ENCODE data around the gene ZNF691. TPM values are rescaled to one million over a fixed set of nuclear protein-coding genes. Genes with fewer than 3 reads are reported as not detected.
"Not testable (repeated sequence)": the region's sequence is repeated elsewhere in the genome, so short reads cannot be mapped to it uniquely, and the experiment has no call there.

Gene ZNF691
- total RNA-seq, result 12.8 TPM

GRCh38 chr1:42846257-42847110 lies at the start of gene ZNF691:
TSS of gene ZNF691 (plus strand) at chr1:42846613. CDS start at chr1:42849659, 3,046 bp downstream.
- peak; percentile 99 for DNase-seq

GRCh38 chr1:42797414-42797813 lies 49.0 kb upstream of the ZNF691 start:
- no peak for DNase-seq

- DNase-seq, result no peak
Measured at GRCh38 chr1:42797979-42798378, 48.4 kb upstream of the ZNF691 start.

- DNase-seq, result peak; percentile 24
Measured at GRCh38 chr1:42801832-42802473, 44.5 kb upstream of the ZNF691 start.

GRCh38 chr1:42806171-42806570 lies 40.2 kb upstream of the ZNF691 start:
- DNase-seq, result no peak

GRCh38 chr1:42806593-42806992 lies 39.8 kb upstream of the ZNF691 start:
- no peak for DNase-seq

- peak; percentile 81 for DNase-seq
Measured at GRCh38 chr1:42807056-42807668, 39.3 kb upstream of the ZNF691 start.

- DNase-seq, result not testable (repeated sequence)
Measured at GRCh38 chr1:42814815-42815214, 31.6 kb upstream of the ZNF691 start.

GRCh38 chr1:42815941-42816584 lies 30.4 kb upstream of the ZNF691 start:
- DNase-seq, result peak; percentile 39

GRCh38 chr1:42816585-42817439 lies 29.6 kb upstream of the ZNF691 start, which contains the start of the genes ERMAP and SVBP:
TSS of gene ERMAP (plus strand) at chr1:42817122. CDS start at chr1:42830449, 13,327 bp downstream.
TSS of gene SVBP (minus strand) at chr1:42817397. CDS start at chr1:42816544, 853 bp downstream.
- DNase-seq, result peak; percentile 97

GRCh38 chr1:42817440-42817767 lies 29.0 kb upstream of the ZNF691 start:
- no peak for DNase-seq

GRCh38 chr1:42817976-42818375 lies 28.4 kb upstream of the ZNF691 start:
- no peak for DNase-seq

GRCh38 chr1:42820813-42821212 lies 25.6 kb upstream of the ZNF691 start:
- DNase-seq, result no peak

- no peak for DNase-seq
Measured at GRCh38 chr1:42821690-42822089, 24.7 kb upstream of the ZNF691 start.

GRCh38 chr1:42822800-42823392 lies 23.5 kb upstream of the ZNF691 start:
- no peak for DNase-seq

GRCh38 chr1:42824481-42825035 lies 21.9 kb upstream of the ZNF691 start:
- no peak for DNase-seq

GRCh38 chr1:42825036-42825851 lies 21.2 kb upstream of the ZNF691 start:
- DNase-seq, result no peak

- DNase-seq, result no peak
Measured at GRCh38 chr1:42830631-42831030, 15.8 kb upstream of the ZNF691 start.

GRCh38 chr1:42831273-42831672 lies 15.1 kb upstream of the ZNF691 start:
- DNase-seq, result no peak
